Skeletal muscle tissue (tissue), 2 donors: ENCODE results near the gene TAS1R1. TPM values are rescaled to one million over a fixed set of nuclear protein-coding genes. Genes with fewer than 3 reads are reported as not detected.

ENCODE experiments used
- small RNA-seq: library from RNA; depleted of rRNA; stranded (forward); fragments of <200 nt; gene quantifications from one replicate; pipeline ENCODE3, GENCODE V24; 2014
- total RNA-seq: library from RNA; depleted of rRNA; stranded (reverse); fragments of >200 nt; gene quantifications from one replicate; pipeline ENCODE4 v1.2.3, GENCODE V29; 2014

The TAS1R1 gene
- total RNA-seq, 1 donor from 2014 or later = 5.7 TPM

Small RNAs within 50 kb of the gene (small RNA-seq; reads per million reads assigned to genes)
- not detected for gene RNU6-731P

Other genes starting within 250 kb of the TAS1R1 start
- 3.7 TPM for gene ACOT7, start 161.5 kb upstream of the TAS1R1 start, total RNA-seq
- not detected for gene HES2, start 135.4 kb upstream of the TAS1R1 start, total RNA-seq
- gene ESPN, start 130.5 kb upstream of the TAS1R1 start, total RNA-seq = 0.52 TPM
- gene TNFRSF25, start 89.1 kb upstream of the TAS1R1 start, total RNA-seq = 3.7 TPM
- 8.4 TPM for gene PLEKHG5, start 63.6 kb upstream of the TAS1R1 start, total RNA-seq
- gene NOL9, start 794 bp upstream of the TAS1R1 start, total RNA-seq = 24.0 TPM
- 10.4 TPM for gene ZBTB48, start 24.7 kb downstream of the TAS1R1 start, total RNA-seq
- 27.1 TPM for gene KLHL21, start 47.6 kb downstream of the TAS1R1 start, total RNA-seq
- 17.7 TPM for gene PHF13, start 58.4 kb downstream of the TAS1R1 start, total RNA-seq
- gene THAP3, start 69.6 kb downstream of the TAS1R1 start, total RNA-seq = 25.6 TPM
- 26.6 TPM for gene DNAJC11, start 146.5 kb downstream of the TAS1R1 start, total RNA-seq
- 38.1 TPM for gene CAMTA1, start 230.1 kb downstream of the TAS1R1 start, total RNA-seq